Heart left ventricle (tissue), 16 donors: Measurements from ENCODE around the gene RNF126. TPM values are rescaled to one million over a fixed set of nuclear protein-coding genes. Genes with fewer than 3 reads are reported as not detected.

Source experiments
- ATAC-seq, 4 donors: fragments of 200-7000 bp; cut with Tn5 transposase; one replicate each; pipeline ENCODE4 v1.9.1; 2020 to 2022; ENCODE audit warnings: moderate library complexity in 4 of 4, mild to moderate bottlenecking in 3 of 4, moderate number of reproducible peaks in 1 of 4
- DNase-seq, 5 donors: peaks; one replicate each; pipeline ENCODE4 v3.0.0-alpha.2; 2020
- H3K27ac ChIP-seq, 12 donors: fragments of 200-600 bp; sonication (generic) in 4 of 12; one replicate each; pipeline versions ENCODE4 v1.5.0 to v1.8.0; 2016 to 2022; ENCODE audit warnings: mild to moderate bottlenecking in 2 of 12
- H3K27me3 ChIP-seq, 9 donors: fragments of 200-600 bp; sonication (generic) in 2 of 9; one replicate each; pipeline versions ENCODE4 v1.5.1 to v1.8.0; 2016 to 2022; ENCODE audit warnings: mild to moderate bottlenecking in 3 of 9
- H3K36me3 ChIP-seq, 9 donors: fragments of 200-600 bp; sonication (generic) in 2 of 9; one replicate each; pipeline versions ENCODE4 v1.5.0 to v1.8.0; 2018 to 2022; ENCODE audit warnings: mild to moderate bottlenecking in 2 of 9
- H3K4me1 ChIP-seq, 12 donors: fragments of 200-600 bp; sonication (generic) in 4 of 12; one replicate each; pipeline versions ENCODE4 v1.5.0 to v1.8.0; 2016 to 2022; ENCODE audit warnings: mild to moderate bottlenecking in 3 of 12
- H3K4me3 ChIP-seq, 12 donors: fragments of 200-600 bp; sonication (generic) in 4 of 12; one replicate each; pipeline versions ENCODE4 v1.5.0 to v1.8.0; 2017 to 2022; ENCODE audit warnings: mild to moderate bottlenecking in 9 of 12, moderate library complexity in 4 of 12
- H3K9me3 ChIP-seq, 12 donors: fragments of 200-600 bp; sonication (generic) in 4 of 12; one replicate each; pipeline versions ENCODE4 v1.5.0 to v1.8.0; 2016 to 2022; ENCODE audit warnings: mild to moderate bottlenecking in 1 of 12
- CTCF ChIP-seq, 12 donors: fragments of 200-600 bp; sonication (generic) in 4 of 12; IDR thresholded peaks; one replicate each; pipeline versions ENCODE4 v1.5.0 to v1.8.0; 2018 to 2022; ENCODE audit warnings: antibody characterized with exemption in 12 of 12, mild to moderate bottlenecking in 5 of 12
- POLR2A ChIP-seq, 2 donors: fragments of 450-650 bp; IDR thresholded peaks; one replicate each; pipeline ENCODE4 v1.6.1; 2017; ENCODE audit warnings: antibody characterized with exemption in 2 of 2, mild to moderate bottlenecking in 2 of 2, moderate library complexity in 2 of 2
- WGBS, 4 donors: extraction: QIAGEN DNeasy Blood & Tissue Kit in 2 of 4; methylation state at CpG; one replicate each; pipeline versions ENCODE4 v1.1.5 to v1.1.7; 2013 to 2018; 5-methylcytosine and 5-hydroxymethylcytosine counted together
- intact Hi-C, 10 donors: fragments of 100-400 bp; cut with DNase I; formaldehyde crosslinking; loops; one replicate each; pipeline versions ENCODE4 v1.11.1 to v1.14.2; 2022
- polyA plus RNA-seq, 2 donors: library from polyadenylated mRNA; stranded (reverse); fragments of 200-250 nt; gene quantifications; one replicate each; pipeline ENCODE4 v1.2.3, GENCODE V29; 2013
- total RNA-seq, 9 donors: library from RNA; depleted of rRNA in 2 of 9; stranded (reverse); fragments of >200 nt in 2 of 9; fragmentation: NEBNext Ultra II Directional in 3 of 9; extraction: Animal tissue kit (Norgen Biotek cat#: 25700) in 3 of 9; gene quantifications; one replicate each; pipeline versions ENCODE4 v1.1.0 to v1.2.4, GENCODE V29; 2016 to 2023
- donor health status: ischemic (EF 13 %, LVEDD 7.1; RV severe dilation, severe dysfunction).
- donor health status: healthy with polysubstance abuse.
- donor health status: DM: no; HTN: yes; CAD: no.
- donor health status: DM: no; HTN: no; CAD: no.
- donor health status: ischemic (EF 25% LVEDD 6.9; RV normal size, moderate dysfunction).
- donor health status: ischemic (EF 25% LVEDD 5.7; RV mildly dilated, moderate dysfunction).
- donor health status: healthy.
- donor health status: DM: yes; HTN: yes; CAD: no.
- donor health status: ischemic (EF 35%, LVEDD 5.7; RV mildly dilated, moderate dysfunction).
- donor health status: nonischemic (EF 11% LVEDD 7.7; RV severe dilation, severe dysfunction).
- donor health status: DM: yes; HTN: yes; CAD: no.
- donor health status: PGD.
- donor health status: ischemic (EF 29% LVEDD 5.4; RV normal size, mild dysfunction).
- donor health status: nonischemic (EF 23%, LVEDD 6.1; RV moderate dilation, normal function).

RNF126 gene
- total and polyA plus RNA-seq, 11 donors = 21.6 to 105 (median 29.4) TPM

GRCh38 chr19:644789-645188 is 18.2 kb downstream of the RNF126 start:
- ATAC-seq (no peak), DNase-seq (no peak)
- Histone ChIP-seq H3K27ac (no peak overlapping the region), H3K9me3 (no peaks in the 10 kb centered on the region), H3K4me3 (no peak overlapping the region), H3K4me1 (peaks cover 0 to 4% (median 0%) of the 10 kb centered on the region in 12 donors), H3K27me3 (no peaks in the 10 kb centered on the region), H3K36me3 (peaks cover 0 to 51% (median 37%) of the 10 kb centered on the region in 9 donors)
- intact Hi-C loops = no loop called here
- TF ChIP-seq POLR2A (IDR thresholded peaks at IDR 0.05) = no peak
- TF ChIP-seq CTCF (IDR thresholded peaks at IDR 0.05) = no peak
- 78 to 85% (median 81%) methylated on average over 11 to 14 of the region's 14 CpGs for WGBS, 4 donors

DNA sequence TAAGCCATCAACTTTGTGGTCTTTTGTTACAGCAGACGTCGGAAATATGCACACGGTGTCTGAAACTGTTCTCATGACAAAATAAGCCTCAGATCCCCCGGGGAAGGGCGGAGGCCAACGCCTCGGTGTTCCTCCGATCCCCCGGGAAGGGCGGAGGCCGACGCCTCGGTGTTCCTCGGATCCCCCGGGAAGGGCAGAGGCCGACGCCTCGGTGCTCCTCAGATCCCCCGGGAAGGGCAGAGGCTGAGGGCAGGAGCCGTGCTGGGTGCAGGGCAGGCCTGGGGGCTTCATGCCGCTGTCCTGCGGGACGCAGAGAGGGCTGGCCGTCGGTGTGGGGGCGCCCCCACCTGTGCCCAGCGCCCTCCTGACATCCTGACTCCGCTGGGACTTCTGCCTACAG is 18.7 kb downstream of the RNF126 start:
- no peaks in the 10 kb centered on the region for H3K9me3 ChIP-seq
- no peak overlapping the region for H3K4me3 ChIP-seq
- peaks cover 0 to 47% (median 35%) of the 10 kb centered on the region in 9 donors for H3K36me3 ChIP-seq
- H3K27ac ChIP-seq = no peak overlapping the region
- intact Hi-C loops = no loop called here
- ATAC-seq (no peak), DNase-seq (no peak)
- peaks cover 0 to 6% (median under 1%) of the 10 kb centered on the region in 12 donors for H3K4me1 ChIP-seq
- no peaks in the 10 kb centered on the region for H3K27me3 ChIP-seq
- TF ChIP-seq POLR2A (IDR thresholded peaks at IDR 0.05) (no peak), CTCF (IDR thresholded peaks at IDR 0.05) (no peak)
- WGBS, 4 donors = 67 to 76% (median 72%) methylated on average over 12 to 28 of the region's 28 CpGs

DNA sequence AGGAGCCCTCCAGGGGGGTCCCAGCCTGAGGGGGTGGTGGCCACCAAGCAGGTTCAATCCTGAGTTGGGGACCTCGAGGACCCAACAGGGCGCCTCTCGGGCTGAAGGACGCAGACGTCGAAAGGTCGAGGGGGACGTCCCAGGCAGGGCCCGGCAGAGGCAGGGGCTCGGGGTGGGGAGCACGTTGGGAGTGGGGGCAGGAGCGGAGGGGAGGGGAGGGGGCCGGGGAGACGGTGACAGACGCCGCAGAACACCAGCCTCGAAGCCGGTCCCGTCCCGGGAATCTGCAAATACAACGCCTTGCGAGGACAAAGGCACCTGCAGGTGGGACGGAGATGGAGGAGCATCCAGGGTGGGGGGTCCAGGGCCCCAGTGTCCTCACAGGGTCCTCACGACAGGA is 19.3 kb downstream of the RNF126 start:
- peaks cover 0 to 2% (median 0%) of the 10 kb centered on the region in 9 donors for H3K27me3 ChIP-seq
- intact Hi-C loops = no loop called here
- no peak for ATAC-seq
- H3K9me3 ChIP-seq = no peaks in the 10 kb centered on the region
- 88 to 92% (median 90%) methylated on average over 24 of the region's 24 CpGs for WGBS, 4 donors
- peaks cover 0 to 40% (median 29%) of the 10 kb centered on the region in 9 donors for H3K36me3 ChIP-seq
- TF ChIP-seq POLR2A (IDR thresholded peaks at IDR 0.05) (no peak), CTCF (IDR thresholded peaks at IDR 0.05) (no peak)
- no peak for DNase-seq
- no peak overlapping the region for H3K4me3 ChIP-seq
- H3K27ac ChIP-seq = no peak overlapping the region
- H3K4me1 ChIP-seq = peaks cover 0 to 12% (median 7%) of the 10 kb centered on the region in 12 donors

- no peak overlapping the region for H3K27ac ChIP-seq
- intact Hi-C loops = no loop called here
- 83 to 91% (median 86%) methylated on average over 39 to 70 of the region's 70 CpGs for WGBS, 4 donors
Observed at GRCh38 chr19:642767-643727, 20.0 kb downstream of the RNF126 start.

More at GRCh38 chr19:642767-643727, 20.0 kb downstream of the RNF126 start:
- H3K36me3 ChIP-seq = peaks cover 0 to 34% (median 23%) of the 10 kb centered on the region in 9 donors
- peaks cover 0 to 6% (median 0%) of the 10 kb centered on the region in 9 donors for H3K27me3 ChIP-seq
- no peak overlapping the region for H3K4me3 ChIP-seq
- no peaks in the 10 kb centered on the region for H3K9me3 ChIP-seq
- TF ChIP-seq CTCF (IDR thresholded peaks at IDR 0.05) = no peak
- TF ChIP-seq POLR2A (IDR thresholded peaks at IDR 0.05) = no peak
- ATAC-seq = no peak
- no peak for DNase-seq
- H3K4me1 ChIP-seq = peaks cover 0 to 14% (median 10%) of the 10 kb centered on the region in 12 donors
